SU-DHL-6 (cell line): ENCODE measurements around the gene UTP11.

Experiments
- H2AFZ ChIP-seq: fragments of 200-600 bp; sonication (generic); 2 replicates; pipeline ENCODE4 v1.6.1; 2014; ENCODE audit warnings: low read depth, mild to moderate bottlenecking, moderate library complexity, mixed read lengths, antibody characterized with exemption, low read length; ENCODE audit not compliant: severe bottlenecking
- H3F3A ChIP-seq: fragments of 200-600 bp; shearing (Covaris generic); 2 replicates; pipeline ENCODE4 v1.6.0; 2016; ENCODE audit warnings: antibody characterized with exemption, mild to moderate bottlenecking; ENCODE audit not compliant: insufficient read depth
- H3K27ac ChIP-seq: fragments of 200-600 bp; sonication (generic); 2 replicates; pipeline ENCODE4 v1.5.1; 2016; ENCODE audit warnings: low read depth, mild to moderate bottlenecking, low read length, moderate library complexity, mixed read lengths
- H3K27me3 ChIP-seq: fragments of 200-600 bp; sonication (generic), shearing (Covaris generic); 2 replicates; pipeline ENCODE4 v1.6.0; 2014; ENCODE audit warnings: mild to moderate bottlenecking, low read length
- H3K36me3 ChIP-seq: fragments of 200-600 bp; sonication (generic); 2 replicates; pipeline ENCODE4 v1.6.1; 2014; ENCODE audit warnings: mild to moderate bottlenecking, low read length, mixed read lengths
- H3K4me2 ChIP-seq: fragments of 300-600, 200-600 bp; shearing (Covaris generic), sonication (generic); 2 replicates; pipeline ENCODE4 v1.6.0; 2014; ENCODE audit warnings: low read length, low read depth, mild to moderate bottlenecking; ENCODE audit not compliant: poor library complexity, severe bottlenecking
- H3K4me3 ChIP-seq: fragments of 200-600 bp; sonication (generic); 2 replicates; pipeline ENCODE4 v1.5.1; 2014; ENCODE audit warnings: antibody characterized with exemption, low read length, mild to moderate bottlenecking, mixed read lengths; ENCODE audit not compliant: insufficient read depth, poor library complexity, severe bottlenecking
- H3K79me2 ChIP-seq: fragments of 200-600 bp; sonication (generic); 2 replicates; pipeline ENCODE4 v1.6.1; 2014; ENCODE audit warnings: mild to moderate bottlenecking, low read length, moderate library complexity; ENCODE audit not compliant: insufficient read depth
- H3K9ac ChIP-seq: fragments of 200-600 bp; sonication (generic); 2 replicates; pipeline ENCODE4 v1.7.0; 2014; ENCODE audit warnings: mild to moderate bottlenecking, low read length
- H3K9me2 ChIP-seq: fragments of 200-600 bp; sonication (generic); replicated peaks from 2 replicates; pipeline ENCODE4 v1.6.1; 2014; ENCODE audit warnings: low read length; ENCODE audit not compliant: insufficient read depth
- H3K9me3 ChIP-seq: fragments of 200-600 bp; sonication (generic); 2 replicates; pipeline ENCODE4 v1.6.1; 2014; ENCODE audit warnings: low read length, mixed read lengths; ENCODE audit not compliant: insufficient read depth
- H4K20me1 ChIP-seq: fragments of 200-600 bp; sonication (generic); 2 replicates; pipeline ENCODE4 v1.6.1; 2014; ENCODE audit warnings: low read depth, mild to moderate bottlenecking, antibody characterized with exemption, low read length, moderate library complexity, mixed read lengths
- EZH2phosphoT487 ChIP-seq: fragments of 200-600 bp; sonication (generic), shearing (Covaris generic); conservative IDR thresholded peaks from 2 replicates; pipeline ENCODE4 v1.6.1; 2018; ENCODE audit warnings: mild to moderate bottlenecking, antibody characterized with exemption, low read length, moderate library complexity, mixed read lengths
- TF ChIP-seq, protein P1 (sequence below): fragments of 200-600 bp; sonication (generic); IDR thresholded peaks from one replicate; pipeline ENCODE4 v1.5.1; 2017; ENCODE audit warnings: antibody characterized with exemption, mild to moderate bottlenecking, low read length, moderate library complexity; ENCODE audit not compliant: insufficient read depth, poor library complexity, severe bottlenecking

UTP11 gene

DNA sequence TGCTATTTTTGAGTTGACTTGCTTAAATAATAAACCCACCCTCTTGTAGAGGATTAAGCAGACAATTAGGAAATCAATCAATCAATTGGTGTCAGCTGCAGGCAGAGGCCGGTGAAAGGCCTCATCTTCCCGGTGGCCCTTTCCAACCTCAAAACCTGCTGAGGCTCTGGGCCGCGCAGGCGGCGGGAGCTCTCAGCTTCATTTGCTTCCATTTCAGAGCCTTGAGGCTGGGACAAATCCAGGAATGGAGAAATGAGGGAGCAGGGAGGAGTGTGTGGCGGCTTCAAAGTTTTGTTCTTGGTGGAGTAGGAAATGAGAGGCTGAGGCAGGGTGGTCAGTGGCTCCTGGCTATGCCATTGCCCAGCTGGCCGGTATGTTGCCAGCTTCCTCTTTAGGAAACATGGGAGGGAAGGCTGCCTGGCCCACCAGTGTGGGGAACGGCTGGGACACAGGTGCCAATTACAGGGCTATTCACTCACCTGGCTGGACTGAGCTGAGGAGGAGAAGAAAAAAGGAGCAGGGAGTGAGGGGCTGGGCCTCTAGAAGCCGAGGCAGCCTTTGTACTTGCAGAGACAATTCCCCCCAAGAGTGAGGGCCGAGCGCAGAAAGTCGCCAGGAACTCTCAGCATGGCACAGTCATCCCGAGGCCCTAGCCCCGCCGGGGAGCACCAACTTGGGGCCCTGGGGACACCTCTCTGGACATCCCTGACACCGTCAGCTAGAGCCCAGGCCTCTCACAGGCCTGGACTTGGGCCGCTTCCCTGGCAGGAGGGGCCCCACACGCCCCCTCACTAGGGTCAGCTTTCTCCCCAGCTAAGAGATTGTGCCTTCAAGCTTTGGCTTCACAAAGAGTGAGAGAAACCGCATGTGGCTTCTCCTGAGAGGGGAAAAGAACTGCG, 29.7 kb downstream of the UTP11 start:
- no peak overlapping the region for H3K9ac ChIP-seq
- H3K36me3 ChIP-seq, result no peaks in the 10 kb centered on the region
- H3K9me2 ChIP-seq, result no peaks in the 10 kb centered on the region
- TF ChIP-seq, protein P1, sequence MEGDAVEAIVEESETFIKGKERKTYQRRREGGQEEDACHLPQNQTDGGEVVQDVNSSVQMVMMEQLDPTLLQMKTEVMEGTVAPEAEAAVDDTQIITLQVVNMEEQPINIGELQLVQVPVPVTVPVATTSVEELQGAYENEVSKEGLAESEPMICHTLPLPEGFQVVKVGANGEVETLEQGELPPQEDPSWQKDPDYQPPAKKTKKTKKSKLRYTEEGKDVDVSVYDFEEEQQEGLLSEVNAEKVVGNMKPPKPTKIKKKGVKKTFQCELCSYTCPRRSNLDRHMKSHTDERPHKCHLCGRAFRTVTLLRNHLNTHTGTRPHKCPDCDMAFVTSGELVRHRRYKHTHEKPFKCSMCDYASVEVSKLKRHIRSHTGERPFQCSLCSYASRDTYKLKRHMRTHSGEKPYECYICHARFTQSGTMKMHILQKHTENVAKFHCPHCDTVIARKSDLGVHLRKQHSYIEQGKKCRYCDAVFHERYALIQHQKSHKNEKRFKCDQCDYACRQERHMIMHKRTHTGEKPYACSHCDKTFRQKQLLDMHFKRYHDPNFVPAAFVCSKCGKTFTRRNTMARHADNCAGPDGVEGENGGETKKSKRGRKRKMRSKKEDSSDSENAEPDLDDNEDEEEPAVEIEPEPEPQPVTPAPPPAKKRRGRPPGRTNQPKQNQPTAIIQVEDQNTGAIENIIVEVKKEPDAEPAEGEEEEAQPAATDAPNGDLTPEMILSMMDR, result no peak
- TF ChIP-seq EZH2phosphoT487, result no peak
- H2AFZ ChIP-seq, result no peak overlapping the region
- no peak overlapping the region for H3K27ac ChIP-seq
- no peaks in the 10 kb centered on the region for H3F3A ChIP-seq
- H3K79me2 ChIP-seq, result no peaks in the 10 kb centered on the region
- H3K4me3 ChIP-seq, result no peak overlapping the region
- no peak overlapping the region for H3K4me2 ChIP-seq
- H3K9me3 ChIP-seq, result no peaks in the 10 kb centered on the region
- H4K20me1 ChIP-seq, result no peaks in the 10 kb centered on the region
- H3K27me3 ChIP-seq, result no peaks in the 10 kb centered on the region

- Histone ChIP-seq H2AFZ (no peak overlapping the region), H3K4me3 (no peak overlapping the region), H3K36me3 (no peaks in the 10 kb centered on the region), H4K20me1 (no peaks in the 10 kb centered on the region), H3K9me2 (no peaks in the 10 kb centered on the region), H3F3A (no peaks in the 10 kb centered on the region), H3K27me3 (no peaks in the 10 kb centered on the region), H3K27ac (no peak overlapping the region), H3K4me2 (no peak overlapping the region), H3K9ac (no peak overlapping the region), H3K9me3 (no peaks in the 10 kb centered on the region), H3K79me2 (no peaks in the 10 kb centered on the region)
- TF ChIP-seq, protein P1, result no peak
- TF ChIP-seq EZH2phosphoT487, result no peak
Measured at GRCh38 chr1:38043036-38043747, 30.7 kb downstream of the UTP11 start.

DNA sequence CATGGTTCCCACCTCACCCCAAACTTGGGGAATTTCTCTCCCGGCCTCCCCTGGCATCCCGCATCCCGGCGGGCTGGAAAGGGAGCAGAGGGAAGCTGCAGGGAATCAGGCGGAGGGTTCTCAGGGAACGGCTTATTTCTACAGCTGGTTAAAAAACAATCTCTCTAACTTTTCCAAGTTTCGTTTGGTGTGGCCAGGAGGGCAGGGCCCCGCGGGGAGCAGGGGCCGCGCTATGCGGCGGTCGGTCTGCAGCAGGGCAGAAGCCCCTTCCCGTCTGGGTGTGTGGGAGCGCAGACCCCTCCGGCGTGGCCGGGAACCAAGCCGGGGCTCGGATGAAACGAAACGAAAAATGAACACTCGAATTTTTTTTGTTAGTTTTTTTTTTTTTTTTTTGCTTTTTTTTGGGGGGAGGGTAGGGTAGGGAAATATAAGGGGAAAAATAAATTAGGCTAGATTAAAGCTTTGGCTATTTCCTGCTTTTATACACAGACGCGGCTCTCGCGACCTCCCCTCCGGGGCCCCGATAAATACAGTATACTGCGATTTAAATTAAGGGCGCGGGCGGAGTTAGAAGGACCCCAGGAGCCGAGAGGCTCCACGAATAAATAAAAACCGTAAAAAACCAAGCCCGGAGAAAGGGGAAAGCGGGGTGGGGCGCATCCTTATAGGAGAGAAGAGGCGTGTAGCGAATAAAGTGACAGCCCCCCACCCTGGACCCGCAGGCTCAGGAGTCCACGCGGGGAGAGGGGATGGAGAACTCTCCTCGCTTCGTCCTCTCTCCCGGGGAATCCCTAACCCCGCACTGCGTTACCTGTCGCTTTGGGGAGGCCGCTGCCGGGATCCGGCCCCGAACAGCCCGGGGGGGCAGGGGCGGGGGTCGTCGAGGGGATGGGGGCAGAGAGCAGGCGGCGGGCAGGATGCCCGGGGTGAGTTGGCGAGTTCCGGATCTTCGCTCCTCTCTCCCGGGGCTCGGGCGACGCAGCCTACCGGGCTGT, 32.0 kb downstream of the UTP11 start:
- no peaks in the 10 kb centered on the region for H3K79me2 ChIP-seq
- peak overlapping the region; percentile 44 for H3K4me2 ChIP-seq
- H3K27me3 ChIP-seq, result no peaks in the 10 kb centered on the region
- TF ChIP-seq, protein P1, result no peak
- TF ChIP-seq EZH2phosphoT487, result no peak; the same call in 1 of the 2 replicates
- H3K27ac ChIP-seq, result no peak overlapping the region
- peak overlapping the region; percentile 28 for H3K4me3 ChIP-seq
- H2AFZ ChIP-seq, result no peak overlapping the region
- H3K9me2 ChIP-seq, result no peaks in the 10 kb centered on the region
- no peaks in the 10 kb centered on the region for H4K20me1 ChIP-seq
- H3K36me3 ChIP-seq, result no peaks in the 10 kb centered on the region
- H3K9me3 ChIP-seq, result no peaks in the 10 kb centered on the region
- peak overlapping the region; percentile 8; the same call in 1 of the 2 replicates for H3K9ac ChIP-seq
- H3F3A ChIP-seq, result no peaks in the 10 kb centered on the region
